HepG2 (cell line): ENCODE data around the gene LCTL. TPM values are rescaled to one million over a fixed set of nuclear protein-coding genes. Genes with fewer than 3 reads are reported as not detected.

ENCODE experiments used
- ATAC-seq: fragments of 200-7000 bp; cut with Tn5 transposase; 3 replicates; pipeline ENCODE4 v1.9.1; 2020; ENCODE audit warnings: mild to moderate bottlenecking, moderate library complexity
- BruUV-seq: library from RNA; stranded (reverse); fragments of 400-500 nt; replicated peaks from 2 replicates; lab custom pipeline; 2021; lab: Mats Ljungman, UMichigan
- CTCF ChIA-PET: fragments of 300-600 bp; formaldehyde crosslinking; extraction: SDS; loops from one replicate; lab custom pipeline; 2021; ENCODE audit warnings: low total read pairs, inconsistent platforms, low intra/inter-chr PET ratio; lab: Yijun Ruan, JAX
- POLR2A ChIA-PET: fragments of 350-600 bp; sonication (Branson Sonifier 250); formaldehyde crosslinking; loops from one replicate; lab custom pipeline; 2020; ENCODE audit warnings: antibody characterized with exemption, inconsistent platforms; lab: Yijun Ruan, JAX
- DNase-seq: peaks from one replicate; pipeline ENCODE4 v3.0.0-alpha.2; 2015; ENCODE audit warnings: low spot score
- FAIRE-seq: peaks from 3 replicates; lab custom pipeline; 2011; peaks lifted over from hg19 to GRCh38; lab: Jason Lieb, UNC
- H2AFZ ChIP-seq: one replicate; pipeline ENCODE4 v1.6.1; 2011; ENCODE audit warnings: low read length, inconsistent platforms
- H3K27ac ChIP-seq: fragments of 300-600 bp; 3 replicates; pipeline ENCODE4 v1.8.0; 2011; ENCODE audit warnings: mixed run types, mild to moderate bottlenecking, mixed read lengths, low read length, inconsistent platforms; ENCODE audit not compliant: insufficient read depth; ENCODE audit errors: extremely low read length
- H3K27me3 ChIP-seq, 2 experiments: fragments of 200-600 bp in 1 of 2; 2 replicates in 1 of 2; 3 replicates in 1 of 2; pipeline versions ENCODE4 v1.6.0 to v1.8.0; 2011; ENCODE audit warnings: low read length in 2 of 2, mild to moderate bottlenecking in 2 of 2, moderate library complexity in 2 of 2, inconsistent platforms in 1 of 2; ENCODE audit not compliant: insufficient read depth in 2 of 2, control insufficient read depth in 1 of 2
- H3K36me3 ChIP-seq, 2 experiments: fragments of 200-600 bp in 1 of 2; replicated peaks in 1 of 2; 2 replicates in 1 of 2; 3 replicates in 1 of 2; pipeline versions ENCODE4 v1.5.1 to v1.8.0; 2011; ENCODE audit warnings: low read length in 2 of 2, inconsistent platforms in 1 of 2; ENCODE audit not compliant: insufficient read depth in 2 of 2, control insufficient read depth in 1 of 2
- H3K4me1 ChIP-seq: 2 replicates; pipeline ENCODE4 v1.5.1; 2012; ENCODE audit warnings: low read length, inconsistent platforms; ENCODE audit not compliant: insufficient read depth
- H3K4me2 ChIP-seq: 2 replicates; pipeline ENCODE4 v1.6.0; 2011; ENCODE audit warnings: low read depth, low read length, inconsistent platforms
- H3K4me3 ChIP-seq, 3 experiments: fragments of 200-600 bp in 1 of 3; sonication (generic), shearing (Covaris generic) in 1 of 3; replicated peaks in 1 of 3; 2 replicates each; pipeline ENCODE4 v1.5.1; 2011 to 2016; ENCODE audit warnings: low read length in 3 of 3, inconsistent platforms in 2 of 3, low read depth in 2 of 3, mild to moderate bottlenecking in 2 of 3, control low read depth in 1 of 3, mixed read lengths in 1 of 3; ENCODE audit not compliant: insufficient read depth in 1 of 3
- H3K79me2 ChIP-seq: one replicate; pipeline ENCODE4 v1.6.1; 2011; ENCODE audit warnings: low read length, inconsistent platforms; ENCODE audit not compliant: insufficient read depth
- H3K9ac ChIP-seq: 2 replicates; pipeline ENCODE4 v1.6.0; 2011; ENCODE audit warnings: mild to moderate bottlenecking, low read depth, low read length, inconsistent platforms; ENCODE audit not compliant: insufficient read depth
- H3K9me3 ChIP-seq: 2 replicates; pipeline ENCODE4 v1.5.1; 2012; ENCODE audit warnings: mild to moderate bottlenecking, low read length
- H4K20me1 ChIP-seq: 2 replicates; pipeline ENCODE4 v1.6.0; 2011; ENCODE audit warnings: inconsistent platforms, mild to moderate bottlenecking, low read length, moderate library complexity; ENCODE audit not compliant: insufficient read depth
- CREM ChIP-seq, 2 experiments: sonication (generic) in 1 of 2; formaldehyde crosslinking in 1 of 2; IDR thresholded peaks; 2 replicates each; pipeline versions ENCODE4 v1.4.0 to v1.6.1; 2016 to 2020; ENCODE audit warnings: antibody characterized with exemption in 1 of 2, mild to moderate bottlenecking in 1 of 2, missing genetic modification reagents in 1 of 2
- FOXC1 ChIP-seq: sonication (generic); formaldehyde crosslinking; IDR thresholded peaks from 2 replicates; pipeline ENCODE4 v1.8.0; 2022; ENCODE audit warnings: mild to moderate bottlenecking, missing genetic modification reagents, borderline replicate concordance
- MTA1 ChIP-seq: sonication (generic); formaldehyde crosslinking; IDR thresholded peaks from 2 replicates; pipeline ENCODE4 v1.4.0; 2020; ENCODE audit warnings: missing genetic modification reagents, mild to moderate bottlenecking, borderline replicate concordance
- TFAP4 ChIP-seq: sonication (generic); IDR thresholded peaks from 2 replicates; pipeline ENCODE4 v1.6.1; 2016; ENCODE audit warnings: low read depth, borderline replicate concordance
- ZNF800 ChIP-seq: sonication (generic); formaldehyde crosslinking; IDR thresholded peaks from 2 replicates; pipeline ENCODE4 v1.4.0; 2020; ENCODE audit warnings: missing genetic modification reagents
- ZNF850 ChIP-seq: sonication (generic); formaldehyde crosslinking; conservative IDR thresholded peaks from 2 replicates; pipeline ENCODE4 v1.9.0; 2021; ENCODE audit warnings: mild to moderate bottlenecking, missing genetic modification reagents
- WGBS: methylation state at CpG from one replicate; pipeline ENCODE4 v1.1.6; 2017; ENCODE audit warnings: low lambda C conversion rate; 5-methylcytosine and 5-hydroxymethylcytosine counted together
- in situ Hi-C: cut with HindIII; loops from 2 replicates; pipeline ENCODE4 v1.10.0; 2017; ENCODE audit warnings: low pct_unique_long_range_greater_than_20kb; ENCODE audit not compliant: extremely low pct_ligation_motif_present
- intact Hi-C: fragments of 100-400 bp; cut with micrococcal nuclease; formaldehyde crosslinking; loops from one replicate; pipeline ENCODE4 v1.10.0; 2022; ENCODE audit not compliant: unreplicated experiment
- polyA plus RNA-seq, 8 experiments: library from polyadenylated mRNA; depleted of rRNA in 3 of 8; stranded (reverse) in 7 of 8; unstranded in 1 of 8; fragments of >200 nt; fragmentation: Illumina TruSeq in 4 of 8; extraction: Trizol in 4 of 8; gene quantifications; 2 replicates each; pipeline versions ENCODE4 v1.2.1 to v1.2.3, GENCODE V29; 2011 to 2016; ENCODE audit warnings: low read depth in 4 of 8, missing spikeins in 1 of 8, mixed read lengths in 1 of 8; ENCODE audit not compliant: insufficient read depth in 1 of 8
- total RNA-seq, 5 experiments: library from RNA; depleted of rRNA; stranded (reverse); fragments of >200 nt; fragmentation: Illumina TruSeq; extraction: Trizol; gene quantifications; 2 replicates each; pipeline ENCODE4 v1.2.3, GENCODE V29; 2016; ENCODE audit warnings: low read depth in 1 of 5
- TF ChIP-seq, protein P1 (sequence below): IDR thresholded peaks from 2 replicates; pipeline ENCODE4 v1.6.1; 2016; ENCODE audit warnings: low read depth, missing genetic modification reagents, missing compliant biosample characterization
- TF ChIP-seq, protein P2 (sequence below): sonication (generic); formaldehyde crosslinking; IDR thresholded peaks from 2 replicates; pipeline ENCODE4 v1.5.0; 2020; ENCODE audit warnings: mild to moderate bottlenecking, missing genetic modification reagents

LCTL gene
- total and polyA plus RNA-seq, 2 of the 13 experiments (the other 11 are each of a cell fraction or from before 2014, with no cell fraction given) = 0.96 to 1.4 TPM

- TF ChIP-seq, protein P1, sequence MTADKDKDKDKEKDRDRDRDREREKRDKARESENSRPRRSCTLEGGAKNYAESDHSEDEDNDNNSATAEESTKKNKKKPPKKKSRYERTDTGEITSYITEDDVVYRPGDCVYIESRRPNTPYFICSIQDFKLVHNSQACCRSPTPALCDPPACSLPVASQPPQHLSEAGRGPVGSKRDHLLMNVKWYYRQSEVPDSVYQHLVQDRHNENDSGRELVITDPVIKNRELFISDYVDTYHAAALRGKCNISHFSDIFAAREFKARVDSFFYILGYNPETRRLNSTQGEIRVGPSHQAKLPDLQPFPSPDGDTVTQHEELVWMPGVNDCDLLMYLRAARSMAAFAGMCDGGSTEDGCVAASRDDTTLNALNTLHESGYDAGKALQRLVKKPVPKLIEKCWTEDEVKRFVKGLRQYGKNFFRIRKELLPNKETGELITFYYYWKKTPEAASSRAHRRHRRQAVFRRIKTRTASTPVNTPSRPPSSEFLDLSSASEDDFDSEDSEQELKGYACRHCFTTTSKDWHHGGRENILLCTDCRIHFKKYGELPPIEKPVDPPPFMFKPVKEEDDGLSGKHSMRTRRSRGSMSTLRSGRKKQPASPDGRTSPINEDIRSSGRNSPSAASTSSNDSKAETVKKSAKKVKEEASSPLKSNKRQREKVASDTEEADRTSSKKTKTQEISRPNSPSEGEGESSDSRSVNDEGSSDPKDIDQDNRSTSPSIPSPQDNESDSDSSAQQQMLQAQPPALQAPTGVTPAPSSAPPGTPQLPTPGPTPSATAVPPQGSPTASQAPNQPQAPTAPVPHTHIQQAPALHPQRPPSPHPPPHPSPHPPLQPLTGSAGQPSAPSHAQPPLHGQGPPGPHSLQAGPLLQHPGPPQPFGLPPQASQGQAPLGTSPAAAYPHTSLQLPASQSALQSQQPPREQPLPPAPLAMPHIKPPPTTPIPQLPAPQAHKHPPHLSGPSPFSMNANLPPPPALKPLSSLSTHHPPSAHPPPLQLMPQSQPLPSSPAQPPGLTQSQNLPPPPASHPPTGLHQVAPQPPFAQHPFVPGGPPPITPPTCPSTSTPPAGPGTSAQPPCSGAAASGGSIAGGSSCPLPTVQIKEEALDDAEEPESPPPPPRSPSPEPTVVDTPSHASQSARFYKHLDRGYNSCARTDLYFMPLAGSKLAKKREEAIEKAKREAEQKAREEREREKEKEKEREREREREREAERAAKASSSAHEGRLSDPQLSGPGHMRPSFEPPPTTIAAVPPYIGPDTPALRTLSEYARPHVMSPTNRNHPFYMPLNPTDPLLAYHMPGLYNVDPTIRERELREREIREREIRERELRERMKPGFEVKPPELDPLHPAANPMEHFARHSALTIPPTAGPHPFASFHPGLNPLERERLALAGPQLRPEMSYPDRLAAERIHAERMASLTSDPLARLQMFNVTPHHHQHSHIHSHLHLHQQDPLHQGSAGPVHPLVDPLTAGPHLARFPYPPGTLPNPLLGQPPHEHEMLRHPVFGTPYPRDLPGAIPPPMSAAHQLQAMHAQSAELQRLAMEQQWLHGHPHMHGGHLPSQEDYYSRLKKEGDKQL (CRISPR knock-in tag) = no peak
- TF ChIP-seq, all 625 proteins: peak for 0
Measured at GRCh38 chr15:66560856-66561525, 4.8 kb downstream of the LCTL start (continued).

DNA sequence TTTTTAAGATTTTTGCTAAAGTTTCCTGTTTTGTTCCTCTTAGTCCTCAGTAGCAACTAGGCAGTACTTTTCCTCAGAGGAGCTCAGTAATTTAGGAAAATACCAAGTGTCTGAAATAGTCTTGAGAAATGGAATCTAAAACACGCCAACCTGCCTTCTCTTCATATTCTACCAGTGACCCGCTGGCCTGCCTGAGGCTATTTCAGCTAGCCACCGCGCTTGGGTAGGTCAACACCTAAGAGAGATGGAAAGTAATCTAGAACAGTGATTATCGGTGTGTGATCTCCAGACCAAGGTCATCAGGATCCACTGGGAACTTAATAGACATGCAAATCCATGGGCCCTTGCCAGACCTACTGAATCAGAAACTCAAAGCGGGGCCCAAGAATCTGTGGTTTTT, 7.5 kb downstream of the LCTL start:
- no peak overlapping the region for H2AFZ ChIP-seq
- DNase-seq (no peak), ATAC-seq (no peak), FAIRE-seq (no peak)
- no TSS peak for BruUV-seq
- no peak overlapping the region for H3K9ac ChIP-seq
- no peak overlapping the region for H3K27ac ChIP-seq
- no peak overlapping the region for H3K4me2 ChIP-seq
- H3K27me3 ChIP-seq = no peaks in the 10 kb centered on the region
- no peaks in the 10 kb centered on the region for H4K20me1 ChIP-seq
- 91% methylated on average over 6 of the region's 6 CpGs for WGBS
- H3K9me3 ChIP-seq = no peaks in the 10 kb centered on the region
- no peaks in the 10 kb centered on the region for H3K79me2 ChIP-seq
- CTCF ChIA-PET = no interaction called here
- POLR2A ChIA-PET = interaction anchor here (0.6 kb wide), 1 partner anchor 1496 kb away, joined by 3 read pairs; the partner anchor contains the start of gene PIAS1
- in situ Hi-C loops (no loop called here), intact Hi-C loops (no loop called here)
- no peak overlapping the region for H3K4me3 ChIP-seq
- H3K36me3 ChIP-seq = no peaks in the 10 kb centered on the region
- H3K4me1 ChIP-seq = no peaks in the 10 kb centered on the region
- no peak for TF ChIP-seq FOXC1 (CRISPR knock-in tag)
- TF ChIP-seq CREM (IDR thresholded peaks at IDR 0.05) = no peak
- TF ChIP-seq CREM (CRISPR knock-in tag; IDR thresholded peaks at IDR 0.05) = no peak
- TF ChIP-seq MTA1 = no peak
- TF ChIP-seq, protein P2, sequence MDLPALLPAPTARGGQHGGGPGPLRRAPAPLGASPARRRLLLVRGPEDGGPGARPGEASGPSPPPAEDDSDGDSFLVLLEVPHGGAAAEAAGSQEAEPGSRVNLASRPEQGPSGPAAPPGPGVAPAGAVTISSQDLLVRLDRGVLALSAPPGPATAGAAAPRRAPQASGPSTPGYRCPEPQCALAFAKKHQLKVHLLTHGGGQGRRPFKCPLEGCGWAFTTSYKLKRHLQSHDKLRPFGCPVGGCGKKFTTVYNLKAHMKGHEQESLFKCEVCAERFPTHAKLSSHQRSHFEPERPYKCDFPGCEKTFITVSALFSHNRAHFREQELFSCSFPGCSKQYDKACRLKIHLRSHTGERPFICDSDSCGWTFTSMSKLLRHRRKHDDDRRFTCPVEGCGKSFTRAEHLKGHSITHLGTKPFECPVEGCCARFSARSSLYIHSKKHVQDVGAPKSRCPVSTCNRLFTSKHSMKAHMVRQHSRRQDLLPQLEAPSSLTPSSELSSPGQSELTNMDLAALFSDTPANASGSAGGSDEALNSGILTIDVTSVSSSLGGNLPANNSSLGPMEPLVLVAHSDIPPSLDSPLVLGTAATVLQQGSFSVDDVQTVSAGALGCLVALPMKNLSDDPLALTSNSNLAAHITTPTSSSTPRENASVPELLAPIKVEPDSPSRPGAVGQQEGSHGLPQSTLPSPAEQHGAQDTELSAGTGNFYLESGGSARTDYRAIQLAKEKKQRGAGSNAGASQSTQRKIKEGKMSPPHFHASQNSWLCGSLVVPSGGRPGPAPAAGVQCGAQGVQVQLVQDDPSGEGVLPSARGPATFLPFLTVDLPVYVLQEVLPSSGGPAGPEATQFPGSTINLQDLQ (CRISPR knock-in tag) = no peak
- TF ChIP-seq TFAP4 = no peak
- no peak for TF ChIP-seq ZNF800
- TF ChIP-seq ZNF850 (CRISPR knock-in tag) = no peak
